Heart left ventricle (tissue), 16 donors: ENCODE measurements around the gene SYNM. TPM values are rescaled to one million over a fixed set of nuclear protein-coding genes. Genes with fewer than 3 reads are reported as not detected.

Source experiments
- ATAC-seq, 4 donors: fragments of 200-7000 bp; cut with Tn5 transposase; one replicate each; pipeline ENCODE4 v1.9.1; 2020 to 2022; ENCODE audit warnings: moderate library complexity in 4 of 4, mild to moderate bottlenecking in 3 of 4, moderate number of reproducible peaks in 1 of 4
- DNase-seq, 5 donors: peaks; one replicate each; pipeline ENCODE4 v3.0.0-alpha.2; 2020
- H3K27ac ChIP-seq, 12 donors: fragments of 200-600 bp; sonication (generic) in 4 of 12; one replicate each; pipeline versions ENCODE4 v1.5.0 to v1.8.0; 2016 to 2022; ENCODE audit warnings: mild to moderate bottlenecking in 2 of 12
- H3K27me3 ChIP-seq, 9 donors: fragments of 200-600 bp; sonication (generic) in 2 of 9; one replicate each; pipeline versions ENCODE4 v1.5.1 to v1.8.0; 2016 to 2022; ENCODE audit warnings: mild to moderate bottlenecking in 3 of 9
- H3K36me3 ChIP-seq, 9 donors: fragments of 200-600 bp; sonication (generic) in 2 of 9; one replicate each; pipeline versions ENCODE4 v1.5.0 to v1.8.0; 2018 to 2022; ENCODE audit warnings: mild to moderate bottlenecking in 2 of 9
- H3K4me1 ChIP-seq, 12 donors: fragments of 200-600 bp; sonication (generic) in 4 of 12; one replicate each; pipeline versions ENCODE4 v1.5.0 to v1.8.0; 2016 to 2022; ENCODE audit warnings: mild to moderate bottlenecking in 3 of 12
- H3K4me3 ChIP-seq, 12 donors: fragments of 200-600 bp; sonication (generic) in 4 of 12; one replicate each; pipeline versions ENCODE4 v1.5.0 to v1.8.0; 2017 to 2022; ENCODE audit warnings: mild to moderate bottlenecking in 9 of 12, moderate library complexity in 4 of 12
- H3K9me3 ChIP-seq, 12 donors: fragments of 200-600 bp; sonication (generic) in 4 of 12; one replicate each; pipeline versions ENCODE4 v1.5.0 to v1.8.0; 2016 to 2022; ENCODE audit warnings: mild to moderate bottlenecking in 1 of 12
- CTCF ChIP-seq, 12 donors: fragments of 200-600 bp; sonication (generic) in 4 of 12; IDR thresholded peaks; one replicate each; pipeline versions ENCODE4 v1.5.0 to v1.8.0; 2018 to 2022; ENCODE audit warnings: antibody characterized with exemption in 12 of 12, mild to moderate bottlenecking in 5 of 12
- POLR2A ChIP-seq, 2 donors: fragments of 450-650 bp; IDR thresholded peaks; one replicate each; pipeline ENCODE4 v1.6.1; 2017; ENCODE audit warnings: antibody characterized with exemption in 2 of 2, mild to moderate bottlenecking in 2 of 2, moderate library complexity in 2 of 2
- WGBS, 4 donors: extraction: QIAGEN DNeasy Blood & Tissue Kit in 2 of 4; methylation state at CpG; one replicate each; pipeline versions ENCODE4 v1.1.5 to v1.1.7; 2013 to 2018; 5-methylcytosine and 5-hydroxymethylcytosine counted together
- intact Hi-C, 10 donors: fragments of 100-400 bp; cut with DNase I; formaldehyde crosslinking; loops; one replicate each; pipeline versions ENCODE4 v1.11.1 to v1.14.2; 2022
- polyA plus RNA-seq, 2 donors: library from polyadenylated mRNA; stranded (reverse); fragments of 200-250 nt; gene quantifications; one replicate each; pipeline ENCODE4 v1.2.3, GENCODE V29; 2013
- total RNA-seq, 9 donors: library from RNA; depleted of rRNA in 2 of 9; stranded (reverse); fragments of >200 nt in 2 of 9; fragmentation: NEBNext Ultra II Directional in 3 of 9; extraction: Animal tissue kit (Norgen Biotek cat#: 25700) in 3 of 9; gene quantifications; one replicate each; pipeline versions ENCODE4 v1.1.0 to v1.2.4, GENCODE V29; 2016 to 2023
- donor health status: ischemic (EF 13 %, LVEDD 7.1; RV severe dilation, severe dysfunction).
- donor health status: healthy with polysubstance abuse.
- donor health status: DM: no; HTN: yes; CAD: no.
- donor health status: DM: no; HTN: no; CAD: no.
- donor health status: ischemic (EF 25% LVEDD 6.9; RV normal size, moderate dysfunction).
- donor health status: ischemic (EF 25% LVEDD 5.7; RV mildly dilated, moderate dysfunction).
- donor health status: healthy.
- donor health status: DM: yes; HTN: yes; CAD: no.
- donor health status: ischemic (EF 35%, LVEDD 5.7; RV mildly dilated, moderate dysfunction).
- donor health status: nonischemic (EF 11% LVEDD 7.7; RV severe dilation, severe dysfunction).
- donor health status: DM: yes; HTN: yes; CAD: no.
- donor health status: PGD.
- donor health status: ischemic (EF 29% LVEDD 5.4; RV normal size, mild dysfunction).
- donor health status: nonischemic (EF 23%, LVEDD 6.1; RV moderate dilation, normal function).

The SYNM gene
- total and polyA plus RNA-seq, 11 donors: 113 to 455 (median 262) TPM

GRCh38 chr15:99097441-99098410, 7.2 kb upstream of the SYNM start:
- 85 to 89% (median 87%) methylated on average over 14 of the region's 14 CpGs for WGBS, 4 donors
- peak overlapping the region in 1 of 12 donors; percentile 66 for H3K27ac ChIP-seq
- peaks cover 0 to 22% (median 0%) of the 10 kb centered on the region in 9 donors for H3K27me3 ChIP-seq
- TF ChIP-seq CTCF (IDR thresholded peaks at IDR 0.05): no peak
- TF ChIP-seq POLR2A (IDR thresholded peaks at IDR 0.05): no peak
- H3K9me3 ChIP-seq: no peaks in the 10 kb centered on the region
- H3K4me1 ChIP-seq: peaks cover 0 to 10% (median 3%) of the 10 kb centered on the region in 12 donors
- no peak overlapping the region for H3K4me3 ChIP-seq
- H3K36me3 ChIP-seq: no peaks in the 10 kb centered on the region
- intact Hi-C loops: loop anchor here in 1 of 10 donors (5.0 kb wide), 1 partner anchor 260 kb away; no protein-coding TSS in a partner anchor
- ATAC-seq (no peak), DNase-seq (no peak)

GRCh38 chr15:99098426-99098825, 6.5 kb upstream of the SYNM start:
- no peaks in the 10 kb centered on the region for H3K9me3 ChIP-seq
- H3K36me3 ChIP-seq: no peaks in the 10 kb centered on the region
- no peak for TF ChIP-seq CTCF (IDR thresholded peaks at IDR 0.05)
- TF ChIP-seq POLR2A (IDR thresholded peaks at IDR 0.05): no peak
- no peak overlapping the region for H3K4me3 ChIP-seq
- no peak for ATAC-seq
- H3K27me3 ChIP-seq: peaks cover 0 to 28% (median 0%) of the 10 kb centered on the region in 9 donors
- peaks cover 0 to 10% (median 3%) of the 10 kb centered on the region in 12 donors for H3K4me1 ChIP-seq
- 88 to 90% (median 89%) methylated on average over 12 of the region's 12 CpGs for WGBS, 4 donors
- intact Hi-C loops: loop anchor here in 1 of 10 donors (5.0 kb wide), 1 partner anchor 259 kb away; no protein-coding TSS in a partner anchor
- DNase-seq: no peak
- H3K27ac ChIP-seq: no peak overlapping the region

- Histone ChIP-seq H3K36me3 (no peaks in the 10 kb centered on the region), H3K27me3 (peaks cover 0 to 29% (median 0%) of the 10 kb centered on the region in 9 donors), H3K9me3 (no peaks in the 10 kb centered on the region), H3K4me1 (peaks cover 0 to 10% (median 3%) of the 10 kb centered on the region in 12 donors), H3K27ac (no peak overlapping the region), H3K4me3 (no peak overlapping the region)
- DNase-seq: no peak
- TF ChIP-seq CTCF (IDR thresholded peaks at IDR 0.05) (no peak), POLR2A (IDR thresholded peaks at IDR 0.05) (no peak)
- intact Hi-C loops: loop anchor here in 1 of 10 donors (5.0 kb wide), 1 partner anchor 258 kb away; no protein-coding TSS in a partner anchor
- ATAC-seq: no peak
- 68 to 86% (median 78%) methylated on average over 6 of the region's 6 CpGs for WGBS, 4 donors
These were observed 5.9 kb upstream of the SYNM start for GRCh38 chr15:99098991-99099390.

GRCh38 chr15:99099661-99100060, 5.2 kb upstream of the SYNM start:
- intact Hi-C loops: loop anchor here in 6 of 10 donors (1.0 to 5.0 kb wide), 3 partner anchors 113 to 258 kb away; no protein-coding TSS in a partner anchor
- H3K36me3 ChIP-seq: no peaks in the 10 kb centered on the region
- peaks cover 0 to 10% (median 3%) of the 10 kb centered on the region in 12 donors for H3K4me1 ChIP-seq
- H3K27ac ChIP-seq: no peak overlapping the region
- peaks cover 0 to 30% (median 0%) of the 10 kb centered on the region in 9 donors for H3K27me3 ChIP-seq
- ATAC-seq: no peak
- no peaks in the 10 kb centered on the region for H3K9me3 ChIP-seq
- 89 to 93% (median 91%) methylated on average over 5 to 7 of the region's 7 CpGs for WGBS, 4 donors
- H3K4me3 ChIP-seq: no peak overlapping the region
- DNase-seq: no peak
- TF ChIP-seq CTCF (IDR thresholded peaks at IDR 0.05) (no peak), POLR2A (IDR thresholded peaks at IDR 0.05) (no peak)
